DMS114 treated with DMSO at 0.1 percent for 48 hours (cell line): ENCODE results near the gene MRPL52.
"Not testable (repeated sequence)": the region's sequence is repeated elsewhere in the genome, so short reads cannot be mapped to it uniquely, and the experiment has no call there.

Experiments
- DNase-seq: peaks from one replicate; lab custom pipeline; 2025; ENCODE audit not compliant: unreplicated experiment; lab: John Stamatoyannopoulos, UW

Gene MRPL52

DNA sequence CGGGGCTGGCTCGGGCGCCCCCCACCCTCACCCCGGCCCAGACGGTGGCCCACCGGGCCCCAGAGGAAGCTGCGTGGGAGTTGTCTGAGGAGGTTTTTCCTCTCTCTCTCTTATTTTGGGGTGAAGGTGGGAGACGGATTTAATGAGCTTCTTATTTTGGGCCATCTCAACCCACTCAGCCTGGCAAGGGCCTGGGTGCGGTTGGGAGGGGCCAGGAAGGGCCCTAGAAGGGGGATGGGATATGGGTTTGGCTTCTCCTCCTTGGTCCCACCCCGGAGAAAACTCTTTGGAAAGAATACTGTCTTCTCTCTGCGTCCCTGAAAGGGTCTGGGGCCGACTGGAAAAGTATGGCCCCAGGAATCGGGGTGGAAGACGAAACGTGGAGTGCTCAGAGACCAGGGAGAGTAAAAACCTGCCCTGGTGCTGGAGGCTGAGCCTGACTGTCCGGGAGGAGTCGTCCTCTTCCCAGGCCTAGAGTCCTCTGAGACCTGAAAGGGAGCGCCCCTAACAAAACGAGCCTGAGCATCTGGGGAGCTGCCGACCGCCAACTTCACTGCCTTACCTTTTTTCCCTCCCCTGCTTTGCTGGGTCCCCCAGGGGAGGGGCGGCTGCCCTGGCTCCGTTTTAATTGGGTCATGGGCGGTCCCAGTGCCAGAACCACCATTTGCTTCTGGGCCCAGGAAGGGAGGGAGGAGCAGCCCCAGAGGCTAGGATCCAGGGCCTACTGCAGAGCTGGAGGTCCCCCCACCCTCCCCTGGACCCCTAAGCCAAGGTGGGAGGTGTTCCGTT, 8.3 kb downstream of the MRPL52 start:
- DNase-seq: no peak

DNA sequence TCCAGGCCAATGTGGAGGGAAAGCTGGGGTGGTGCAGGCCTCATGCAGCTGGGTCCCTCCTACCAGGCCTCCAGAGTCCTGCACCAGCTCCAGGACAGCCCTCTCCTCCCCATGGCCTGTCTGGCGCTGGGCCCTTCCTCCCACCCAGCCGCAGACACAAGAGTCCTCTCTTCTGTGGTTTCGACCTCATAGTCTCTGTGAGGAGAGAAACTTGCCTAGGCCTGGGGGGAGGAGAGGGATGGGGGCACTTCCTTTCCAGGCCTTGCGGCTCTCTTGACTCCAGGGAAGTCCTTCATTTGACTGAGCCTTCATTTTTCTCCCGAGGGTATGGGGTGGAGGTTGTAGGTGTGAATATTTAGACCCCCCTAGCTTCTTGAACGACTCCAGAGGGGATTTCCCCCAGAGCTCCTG, 8.9 kb downstream of the MRPL52 start:
- no peak for DNase-seq

GRCh38 chr14:22839159-22839779, 9.6 kb downstream of the MRPL52 start:
- no peak for DNase-seq

- no peak for DNase-seq
Measured at GRCh38 chr14:22841311-22841710, 11.6 kb downstream of the MRPL52 start.

DNA sequence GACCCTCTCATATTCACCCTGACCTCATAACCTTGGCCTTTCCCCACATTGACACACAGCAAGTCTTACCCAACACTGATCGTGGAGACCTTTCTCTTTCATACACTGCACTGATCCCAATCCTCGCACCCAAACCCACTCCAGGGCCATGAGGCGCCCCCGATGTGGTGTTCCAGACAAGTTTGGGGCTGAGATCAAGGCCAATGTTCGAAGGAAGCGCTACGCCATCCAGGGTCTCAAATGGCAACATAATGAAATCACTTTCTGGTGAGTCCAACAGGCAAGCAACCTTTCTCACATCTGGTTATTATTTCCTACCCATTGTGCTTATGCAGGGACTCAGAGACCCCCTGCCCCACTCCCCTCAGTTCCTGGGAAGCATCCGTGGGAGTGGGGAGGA, 12.1 kb downstream of the MRPL52 start:
- no peak for DNase-seq

DNA sequence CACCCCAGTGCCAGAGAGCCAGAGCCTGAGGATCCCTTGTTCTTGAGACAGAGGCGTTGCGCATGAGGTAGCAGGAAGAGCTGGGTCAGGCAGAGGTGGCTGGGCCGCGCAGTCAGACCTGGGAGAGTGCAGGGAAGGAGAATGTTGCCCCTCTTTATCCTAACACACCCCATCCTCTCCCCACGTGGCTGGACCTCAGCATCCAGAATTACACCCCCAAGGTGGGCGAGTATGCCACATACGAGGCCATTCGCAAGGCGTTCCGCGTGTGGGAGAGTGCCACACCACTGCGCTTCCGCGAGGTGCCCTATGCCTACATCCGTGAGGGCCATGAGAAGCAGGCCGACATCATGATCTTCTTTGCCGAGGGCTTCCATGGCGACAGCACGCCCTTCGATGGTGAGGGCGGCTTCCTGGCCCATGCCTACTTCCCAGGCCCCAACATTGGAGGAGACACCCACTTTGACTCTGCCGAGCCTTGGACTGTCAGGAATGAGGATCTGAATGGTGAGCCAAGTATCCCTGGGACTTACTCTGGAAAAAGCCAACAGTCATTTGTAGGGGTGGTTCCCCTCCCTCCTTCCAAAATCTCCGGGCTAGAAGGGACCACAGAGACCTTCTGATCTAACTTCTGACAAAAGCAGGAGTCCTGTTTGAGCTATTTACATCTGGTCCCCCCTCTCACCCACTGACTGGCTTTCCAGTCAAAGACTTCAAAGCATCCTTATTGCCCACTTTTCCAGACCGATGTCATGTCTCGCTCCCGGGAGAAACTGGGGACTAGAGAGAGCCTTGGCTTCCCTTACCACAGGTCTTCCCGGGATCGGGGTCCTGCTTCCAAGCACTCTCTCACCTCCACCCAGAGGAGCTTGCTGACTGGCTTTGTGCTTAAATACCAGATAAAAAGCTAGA, 12.8 kb downstream of the MRPL52 start:
- DNase-seq: no peak

GRCh38 chr14:22843123-22843925, 13.6 kb downstream of the MRPL52 start:
- no peak for DNase-seq

DNA sequence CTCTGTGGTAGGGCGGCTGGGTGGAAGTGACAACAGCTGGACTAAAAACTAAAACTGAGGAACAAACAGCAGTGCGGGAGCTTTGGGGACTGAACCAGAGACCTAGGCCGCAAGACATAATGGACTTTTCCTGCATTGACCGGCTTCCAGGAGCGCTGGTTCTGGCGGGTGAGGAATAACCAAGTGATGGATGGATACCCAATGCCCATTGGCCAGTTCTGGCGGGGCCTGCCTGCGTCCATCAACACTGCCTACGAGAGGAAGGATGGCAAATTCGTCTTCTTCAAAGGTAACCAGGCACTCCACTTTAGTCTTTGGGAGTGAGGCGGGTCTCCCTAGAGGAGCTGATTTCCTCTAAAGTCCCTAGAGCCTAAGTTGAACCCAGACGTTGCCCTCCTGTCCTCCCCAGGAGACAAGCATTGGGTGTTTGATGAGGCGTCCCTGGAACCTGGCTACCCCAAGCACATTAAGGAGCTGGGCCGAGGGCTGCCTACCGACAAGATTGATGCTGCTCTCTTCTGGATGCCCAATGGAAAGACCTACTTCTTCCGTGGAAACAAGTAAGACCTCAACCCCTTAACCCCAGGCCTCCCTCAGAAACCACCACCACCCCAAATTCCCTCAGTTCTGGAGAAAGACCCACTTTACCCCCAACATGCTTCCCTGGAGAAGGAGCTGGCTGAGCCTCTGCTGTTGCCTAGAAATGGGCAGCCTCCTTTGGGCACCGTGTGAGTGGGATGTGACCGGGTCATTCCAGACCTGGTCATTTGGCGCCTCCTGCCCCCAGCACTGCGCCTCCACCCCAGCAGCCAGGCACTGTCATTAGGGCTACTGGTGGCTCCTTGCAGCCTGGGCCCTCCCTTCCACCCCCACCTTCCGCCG, 14.8 kb downstream of the MRPL52 start:
- DNase-seq: no peak

GRCh38 chr14:22845103-22845394, 15.4 kb downstream of the MRPL52 start:
- DNase-seq: no peak

- no peak for DNase-seq
Measured at GRCh38 chr14:22845821-22846625, 16.3 kb downstream of the MRPL52 start.

DNA sequence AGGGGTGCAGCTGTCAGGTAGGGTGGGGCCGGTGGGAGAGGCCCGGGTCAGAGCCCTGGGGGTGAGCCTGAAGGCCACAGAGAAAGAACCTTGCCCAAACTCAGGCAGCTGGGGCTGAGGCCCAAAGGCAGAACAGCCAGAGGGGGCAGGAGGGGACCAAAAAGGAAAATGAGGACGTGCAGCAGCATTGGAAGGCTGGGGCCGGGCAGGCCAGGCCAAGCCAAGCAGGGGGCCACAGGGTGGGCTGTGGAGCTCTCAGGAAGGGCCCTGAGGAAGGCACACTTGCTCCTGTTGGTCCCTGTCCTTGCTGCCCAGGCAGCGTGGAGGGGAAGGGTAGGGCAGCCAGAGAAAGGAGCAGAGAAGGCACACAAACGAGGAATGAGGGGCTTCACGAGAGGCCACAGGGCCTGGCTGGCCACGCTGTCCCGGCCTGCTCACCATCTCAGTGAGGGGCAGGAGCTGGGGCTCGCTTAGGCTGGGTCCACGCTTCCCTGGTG, 17.2 kb downstream of the MRPL52 start:
- DNase-seq: no peak

DNA sequence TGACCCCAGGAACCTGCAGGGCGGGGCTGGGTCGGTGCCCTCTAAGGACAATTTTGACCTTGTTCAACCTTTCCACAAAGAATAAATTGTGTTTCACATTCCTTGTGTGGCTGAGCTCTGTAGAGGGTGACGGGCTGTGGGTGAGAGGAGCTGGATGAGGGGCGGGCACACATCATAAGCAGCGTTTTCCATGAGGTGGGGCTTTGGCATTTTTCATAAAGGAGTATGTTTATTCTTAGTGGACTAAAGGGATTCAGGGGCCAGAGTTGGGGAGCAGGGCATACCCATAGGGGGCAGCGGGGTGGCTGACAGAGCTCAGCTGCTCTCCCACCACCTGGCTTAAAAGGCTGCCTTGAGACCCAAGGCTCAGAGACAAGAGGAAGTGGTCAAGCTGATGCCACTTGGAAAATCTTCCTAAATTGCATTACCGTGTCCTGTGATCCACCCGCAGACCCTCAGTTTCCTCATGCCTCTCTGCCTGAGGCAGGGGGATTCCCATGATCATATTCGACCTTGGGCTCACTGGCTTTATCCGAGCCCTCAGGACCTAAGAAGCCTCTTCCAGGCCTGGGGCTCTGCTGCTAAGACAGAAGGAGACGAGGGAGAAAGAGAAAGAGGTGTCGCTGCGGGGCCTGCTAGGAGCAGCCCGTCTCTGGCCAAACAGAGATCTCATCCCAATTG, 18.1 kb downstream of the MRPL52 start:
- DNase-seq: no peak

DNA sequence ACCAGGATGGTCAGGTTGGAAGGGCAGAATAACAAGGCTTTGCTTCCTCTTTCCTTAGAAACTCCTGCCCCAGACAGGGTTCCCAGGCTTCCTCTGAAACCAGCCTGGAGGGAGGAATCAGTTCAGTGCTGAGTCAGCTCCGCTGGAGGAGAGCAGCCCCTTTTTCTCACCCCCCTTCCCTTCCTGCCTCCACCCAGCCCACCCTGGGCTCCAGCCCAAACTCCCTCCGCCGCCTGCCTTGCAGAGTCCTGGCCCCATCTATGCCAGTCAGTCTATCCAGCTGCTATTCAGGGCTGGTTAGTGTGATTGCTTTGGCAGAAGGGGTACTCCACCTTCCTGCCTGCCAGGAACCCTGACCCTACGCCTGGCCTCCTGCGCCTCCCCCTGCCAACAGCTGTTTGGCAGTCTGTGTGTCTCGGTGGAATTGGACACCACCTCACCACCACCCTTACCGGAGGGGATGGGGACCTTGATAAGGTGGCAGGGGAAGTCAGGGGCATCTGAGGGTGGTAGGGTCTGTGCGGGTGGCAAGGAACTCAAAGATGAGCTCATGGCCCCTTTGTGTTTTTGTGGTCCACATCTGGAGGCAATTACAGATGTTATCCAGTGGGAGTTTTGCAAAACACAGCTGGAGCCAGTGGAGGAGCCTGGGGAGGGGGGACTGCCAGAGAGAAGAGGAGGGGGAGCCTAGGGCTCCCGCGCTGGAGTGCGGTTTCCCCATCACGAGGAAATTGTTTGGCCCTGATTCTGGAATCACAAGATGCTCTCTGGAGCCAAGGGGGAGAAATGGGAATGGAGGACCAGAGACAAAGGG, 18.9 kb downstream of the MRPL52 start:
- no peak for DNase-seq

DNA sequence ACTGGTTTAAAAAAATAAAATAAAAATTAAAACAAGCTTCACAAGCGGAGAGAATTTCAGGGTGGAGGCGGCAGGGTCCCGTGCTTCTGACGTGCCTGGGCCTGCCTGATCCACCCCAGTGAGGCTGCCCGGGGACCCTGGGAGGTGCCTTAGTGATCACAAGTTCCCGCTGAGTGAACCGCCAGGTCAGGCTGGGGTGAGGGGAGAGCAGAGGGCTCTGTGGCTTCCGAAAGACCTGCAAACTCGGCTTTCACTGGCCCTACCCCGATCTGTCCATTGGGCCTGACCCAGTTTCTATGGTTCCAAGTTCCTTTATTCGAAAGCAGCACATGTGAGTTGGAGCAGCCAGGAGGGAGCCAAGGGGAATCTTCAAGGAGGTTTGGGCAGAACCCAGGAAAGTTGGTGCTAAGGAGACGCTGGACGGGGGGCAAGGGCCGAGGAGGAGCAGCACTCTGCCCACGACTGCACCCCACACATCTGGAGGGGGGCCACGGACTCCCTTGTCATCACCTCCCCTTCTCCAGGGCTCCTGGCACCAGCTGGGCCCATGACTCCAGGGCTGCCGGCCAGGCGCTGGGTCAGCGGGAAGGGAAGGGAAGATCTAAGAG, 19.6 kb downstream of the MRPL52 start:
- DNase-seq: no peak

DNA sequence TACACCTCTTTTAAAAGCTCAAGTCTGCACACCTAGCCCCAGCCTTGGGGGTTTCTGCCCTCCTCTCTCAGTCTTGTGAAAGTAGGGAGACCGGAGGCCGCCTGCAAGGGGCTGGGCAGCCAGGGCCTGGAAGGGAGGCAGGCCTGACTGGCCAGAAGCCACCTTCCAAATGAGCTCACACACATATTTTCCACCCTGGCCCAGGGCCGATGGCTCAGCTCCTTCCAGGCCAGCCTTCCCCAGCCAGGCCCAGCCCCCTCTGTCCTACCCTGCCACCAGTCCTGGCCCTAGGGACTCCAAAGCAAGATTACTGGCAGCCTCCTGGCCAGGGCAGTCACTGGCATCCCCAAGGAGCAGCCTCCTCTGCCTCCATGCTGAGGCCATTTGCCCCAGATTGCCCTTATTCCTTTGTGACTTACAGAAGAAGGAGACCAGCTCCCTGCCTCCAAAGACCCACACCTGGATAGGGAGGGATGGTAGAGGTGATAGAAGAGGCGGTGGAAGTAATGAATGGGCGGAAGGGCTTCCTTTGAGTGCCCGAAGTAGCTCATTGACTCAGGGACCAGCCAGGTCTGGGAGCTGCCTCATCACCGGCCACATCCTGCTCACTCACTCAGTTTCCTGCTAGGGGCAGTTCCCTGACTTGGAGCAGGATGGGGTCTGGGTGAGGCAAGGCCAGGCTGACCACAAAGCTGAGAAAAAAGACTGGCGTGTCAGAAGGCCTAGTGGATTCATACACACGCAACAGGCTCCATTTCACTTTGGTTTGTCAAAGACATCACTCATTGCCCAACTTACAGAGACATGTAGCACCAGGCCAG, 21.5 kb downstream of the MRPL52 start:
- no peak for DNase-seq

DNA sequence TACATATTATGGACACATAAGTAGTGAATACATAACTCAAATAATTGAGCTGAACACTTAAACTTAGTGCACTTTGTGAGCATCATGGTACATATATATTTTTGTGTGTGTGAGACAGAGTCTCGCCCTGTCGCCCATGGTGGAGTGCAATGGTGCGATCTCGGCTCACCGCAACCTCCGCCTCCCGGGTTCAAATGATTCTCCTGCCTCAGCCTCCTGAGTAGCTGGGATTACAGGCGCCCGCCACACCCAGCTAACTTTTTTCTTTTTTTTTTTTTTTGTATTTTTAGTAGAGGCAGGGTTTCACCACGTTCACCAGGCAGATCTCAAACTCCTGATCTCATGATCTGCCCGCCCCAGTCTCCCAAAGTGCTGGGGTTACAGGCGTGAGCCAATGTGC, 22.5 kb downstream of the MRPL52 start:
- DNase-seq: not testable (repeated sequence)

DNA sequence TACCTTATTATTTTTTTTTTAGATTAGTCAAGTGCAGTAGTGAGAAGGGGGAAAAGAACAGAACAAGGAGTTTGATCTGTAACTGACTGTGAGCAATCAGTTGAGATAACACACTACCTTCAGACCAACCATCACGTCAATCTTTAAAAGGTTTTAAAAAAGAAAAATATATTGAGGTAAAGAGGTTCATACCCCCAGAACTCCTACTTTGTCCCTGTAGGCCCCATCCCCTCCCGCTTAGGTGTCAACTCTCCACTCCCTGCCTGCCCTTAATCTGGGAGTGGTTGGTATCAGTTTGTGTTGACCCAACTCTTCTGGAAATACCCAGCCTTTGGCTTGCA, 22.9 kb downstream of the MRPL52 start:
- DNase-seq: no peak
